ENCODE results near the gene TPSD1.

- TF ChIP-seq CTCF (IDR thresholded peaks at IDR 0.05) (no peak), REST (IDR thresholded peaks at IDR 0.05; ENCODE audit: insufficient read depth in 1 of 2, low read depth in 2 of 2, low read length in 1 of 2) (no peak), TCF7L2 (IDR thresholded peaks at IDR 0.05; ENCODE audit: low read depth, low read length) (no peak), POLR2AphosphoS5 (IDR thresholded peaks at IDR 0.05; ENCODE audit: low read depth, low read length) (no peak)
These were observed 16.8 kb downstream of the TPSD1 start for GRCh38 chr16:1272453-1273198.

Data from Panc1 (cell line).